ACC112 (cell line): ENCODE measurements around the gene ARMS2.

Experiments
- H2AFZ ChIP-seq: fragments of 200-600 bp; sonication (generic); one replicate; pipeline ENCODE4 v1.6.0; 2017; ENCODE audit warnings: antibody characterized with exemption, low read length; ENCODE audit not compliant: unreplicated experiment
- H3K27ac ChIP-seq: fragments of 200-600 bp; sonication (generic); 2 replicates; pipeline ENCODE4 v1.5.1; 2014; ENCODE audit warnings: low read depth, mild to moderate bottlenecking, antibody characterized with exemption, low read length, moderate library complexity
- H3K27me3 ChIP-seq: fragments of 200-600 bp; sonication (generic); 2 replicates; pipeline ENCODE4 v1.6.1; 2014; ENCODE audit warnings: mild to moderate bottlenecking, antibody characterized with exemption, low read length, moderate library complexity, mixed read lengths; ENCODE audit not compliant: insufficient read depth
- H3K36me3 ChIP-seq: fragments of 200-600 bp; sonication (generic); 2 replicates; pipeline ENCODE4 v1.6.1; 2016; ENCODE audit warnings: mild to moderate bottlenecking, antibody characterized with exemption, low read length, moderate library complexity, mixed read lengths; ENCODE audit not compliant: insufficient read depth
- H3K4me1 ChIP-seq: fragments of 200-600 bp; sonication (generic); one replicate; pipeline ENCODE4 v1.6.1; 2016; ENCODE audit warnings: low read length, mixed read lengths; ENCODE audit not compliant: insufficient read depth, unreplicated experiment, control insufficient read depth
- H3K4me3 ChIP-seq: fragments of 200-600 bp; sonication (generic); 2 replicates; pipeline ENCODE4 v1.5.1; 2014; ENCODE audit warnings: mild to moderate bottlenecking, low read depth, low read length
- H3K79me2 ChIP-seq: fragments of 200-600 bp; sonication (generic); one replicate; pipeline ENCODE4 v1.6.0; 2016; ENCODE audit warnings: low read length; ENCODE audit not compliant: control insufficient read depth, unreplicated experiment, insufficient read depth

Gene ARMS2

GRCh38 chr10:122494173-122494820, 39.8 kb downstream of the ARMS2 start:
- Histone ChIP-seq H2AFZ (no peak overlapping the region), H3K4me3 (peak overlapping the region; percentile 68), H3K27ac (peak overlapping the region; percentile 97)

GRCh38 chr10:122494833-122495232, 40.4 kb downstream of the ARMS2 start:
- H3K27me3 ChIP-seq, result no peaks in the 10 kb centered on the region
- H3K27ac ChIP-seq, result peak overlapping the region; percentile 97
- peaks cover 81% of the 10 kb centered on the region for H3K4me1 ChIP-seq
- peak overlapping the region; percentile 68 for H3K4me3 ChIP-seq
- no peak overlapping the region for H2AFZ ChIP-seq
- H3K36me3 ChIP-seq, result peaks cover 4% of the 10 kb centered on the region; the same call in 1 of the 2 replicates
- H3K79me2 ChIP-seq, result peaks cover 34% of the 10 kb centered on the region

More at GRCh38 chr10:122494173-122494820, 39.8 kb downstream of the ARMS2 start:
- no peaks in the 10 kb centered on the region for H3K27me3 ChIP-seq
- H3K79me2 ChIP-seq, result peaks cover 34% of the 10 kb centered on the region
- peaks cover 81% of the 10 kb centered on the region for H3K4me1 ChIP-seq
- H3K36me3 ChIP-seq, result peaks cover 7% of the 10 kb centered on the region

GRCh38 chr10:122495406-122496340, 41.2 kb downstream of the ARMS2 start:
- peak overlapping the region; percentile 63 for H3K4me3 ChIP-seq
- H3K36me3 ChIP-seq, result peaks cover 4% of the 10 kb centered on the region; the same call in 1 of the 2 replicates
- H3K27me3 ChIP-seq, result no peaks in the 10 kb centered on the region
- peak overlapping the region; percentile 97 for H3K27ac ChIP-seq
- peaks cover 30% of the 10 kb centered on the region for H3K79me2 ChIP-seq
- H2AFZ ChIP-seq, result peak overlapping the region; percentile 17
- peaks cover 76% of the 10 kb centered on the region for H3K4me1 ChIP-seq

- Histone ChIP-seq H3K4me1 (peaks cover 61% of the 10 kb centered on the region), H3K36me3 (peaks cover 4% of the 10 kb centered on the region; the same call in 1 of the 2 replicates), H2AFZ (no peak overlapping the region), H3K4me3 (no peak overlapping the region), H3K79me2 (peaks cover 25% of the 10 kb centered on the region), H3K27me3 (no peaks in the 10 kb centered on the region), H3K27ac (no peak overlapping the region; the same call in 1 of the 2 replicates)
Measured at GRCh38 chr10:122497241-122497640, 42.8 kb downstream of the ARMS2 start.

- peaks cover 4% of the 10 kb centered on the region; the same call in 1 of the 2 replicates for H3K36me3 ChIP-seq
- H2AFZ ChIP-seq, result no peak overlapping the region
- H3K27ac ChIP-seq, result 0 out of 2 replicates have a peak overlapping the region, but pooled peaks have one; percentile 45
- H3K4me1 ChIP-seq, result peaks cover 49% of the 10 kb centered on the region
- peaks cover 14% of the 10 kb centered on the region for H3K79me2 ChIP-seq
- H3K4me3 ChIP-seq, result no peak overlapping the region
- H3K27me3 ChIP-seq, result no peaks in the 10 kb centered on the region
Measured at GRCh38 chr10:122498521-122498920, 44.1 kb downstream of the ARMS2 start.

- H3K79me2 ChIP-seq, result peaks cover 14% of the 10 kb centered on the region
- peak overlapping the region; percentile 45 for H3K27ac ChIP-seq
- peaks cover 46% of the 10 kb centered on the region for H3K4me1 ChIP-seq
- no peak overlapping the region for H3K4me3 ChIP-seq
- no peak overlapping the region for H2AFZ ChIP-seq
- H3K36me3 ChIP-seq, result peaks cover 4% of the 10 kb centered on the region; the same call in 1 of the 2 replicates
- no peaks in the 10 kb centered on the region for H3K27me3 ChIP-seq
Measured at GRCh38 chr10:122499012-122499411, 44.6 kb downstream of the ARMS2 start.

- Histone ChIP-seq H3K4me1 (peaks cover 46% of the 10 kb centered on the region), H3K27ac (peak overlapping the region; percentile 45), H3K4me3 (no peak overlapping the region), H2AFZ (no peak overlapping the region), H3K27me3 (no peaks in the 10 kb centered on the region), H3K79me2 (peaks cover 9% of the 10 kb centered on the region), H3K36me3 (peaks cover 4% of the 10 kb centered on the region; the same call in 1 of the 2 replicates)
Measured at GRCh38 chr10:122499491-122499941, 45.1 kb downstream of the ARMS2 start.

- Histone ChIP-seq H3K27me3 (no peaks in the 10 kb centered on the region), H2AFZ (no peak overlapping the region), H3K79me2 (peaks cover 11% of the 10 kb centered on the region), H3K27ac (peak overlapping the region; percentile 45), H3K4me1 (peaks cover 47% of the 10 kb centered on the region), H3K36me3 (peaks cover 4% of the 10 kb centered on the region; the same call in 1 of the 2 replicates), H3K4me3 (no peak overlapping the region)
Measured at GRCh38 chr10:122500194-122500593, 45.7 kb downstream of the ARMS2 start.

GRCh38 chr10:122500726-122501125, 46.3 kb downstream of the ARMS2 start:
- Histone ChIP-seq H3K4me3 (no peak overlapping the region), H3K79me2 (peaks cover 12% of the 10 kb centered on the region), H2AFZ (no peak overlapping the region), H3K4me1 (peaks cover 43% of the 10 kb centered on the region), H3K27me3 (no peaks in the 10 kb centered on the region), H3K36me3 (peaks cover 4% of the 10 kb centered on the region; the same call in 1 of the 2 replicates), H3K27ac (no peak overlapping the region)

- H3K4me3 ChIP-seq, result no peak overlapping the region
- no peaks in the 10 kb centered on the region for H3K27me3 ChIP-seq
- H2AFZ ChIP-seq, result no peak overlapping the region
- H3K36me3 ChIP-seq, result peaks cover 11% of the 10 kb centered on the region; the same call in 1 of the 2 replicates
- H3K79me2 ChIP-seq, result peaks cover 4% of the 10 kb centered on the region
- peaks cover 31% of the 10 kb centered on the region for H3K4me1 ChIP-seq
- H3K27ac ChIP-seq, result no peak overlapping the region
Measured at GRCh38 chr10:122503012-122503411, 48.6 kb downstream of the ARMS2 start.
